Muscle of leg (tissue), 9 donors: ENCODE data around the gene CLNS1A. TPM values are rescaled to one million over a fixed set of nuclear protein-coding genes. Genes with fewer than 3 reads are reported as not detected.

Experiments used
- polyA plus RNA-seq, 8 donors: library from polyadenylated mRNA; unstranded; fragments of 120-200 nt; gene quantifications; one replicate each; pipeline versions ENCODE4 v1.2.1 to v1.2.3, GENCODE V29; 2013; ENCODE audit warnings: inconsistent platforms in 1 of 8, low replicate concordance in 1 of 8; ENCODE audit not compliant: insufficient read length in 8 of 8, insufficient read depth in 1 of 8
- total RNA-seq: library from RNA; stranded (reverse); fragments of 120-200 nt; gene quantifications from one replicate; pipeline ENCODE4 v1.2.4, GENCODE V29; 2013

Gene CLNS1A
- total and polyA plus RNA-seq, 9 donors: 109 to 166 (median 129) TPM

Other genes with a start within 250 kb of the CLNS1A start
- 63.0 TPM for gene PAK1, start 163.7 kb downstream of the CLNS1A start, total RNA-seq
- 100 to 1,000 TPM in 1 of 8 donors, 10 to 100 TPM in 7; 58.7 to 104 (median 74.8) TPM for gene PAK1, start 163.7 kb downstream of the CLNS1A start, polyA plus RNA-seq
- 0.75 TPM for gene AQP11, start 47.8 kb downstream of the CLNS1A start, total RNA-seq
- 1 to 10 TPM in 6 of 8 donors, under 1 TPM in 2; 0.92 to 1.7 (median 1.4) TPM for gene AQP11, start 47.8 kb downstream of the CLNS1A start, polyA plus RNA-seq
- gene RSF1, start 182.9 kb upstream of the CLNS1A start, total RNA-seq: 36.9 TPM
- gene RSF1, start 182.9 kb upstream of the CLNS1A start, polyA plus RNA-seq: 10 to 100 TPM; 25.8 to 46.1 (median 37.3) TPM
- 44.7 TPM for gene AAMDC, start 183.3 kb upstream of the CLNS1A start, total RNA-seq
- gene AAMDC, start 183.3 kb upstream of the CLNS1A start, polyA plus RNA-seq: 10 to 100 TPM; 37.0 to 48.3 (median 42.6) TPM